Activated CD4-positive, alpha-beta memory T cell treated with anti-CD3 and anti-CD28 coated beads, Interleukin-2, amount 10 ng/mL, durations not matched to agents 7 days and 5 days (primary cell): Measurements from ENCODE around the gene FTCDNL1. TPM values are rescaled to one million over a fixed set of nuclear protein-coding genes. Genes with fewer than 3 reads are reported as not detected.

Source experiments
- CTCF ChIA-PET: fragments of 350-600 bp; sonication (Branson Sonifier 250); formaldehyde crosslinking; loops from one replicate; lab custom pipeline; 2021; ENCODE audit warnings: antibody characterized with exemption, inconsistent platforms; lab: Charles Lee
- POLR2A ChIA-PET: fragments of 350-600 bp; sonication (Branson Sonifier 250); formaldehyde crosslinking; loops from one replicate; lab custom pipeline; 2021; ENCODE audit warnings: antibody characterized with exemption; lab: Charles Lee
- DNase-seq: peaks from one replicate; pipeline ENCODE4 v3.0.0-alpha.2; 2020
- H3K27ac Mint-ChIP-seq: one replicate; pipeline ENCODE4 v1.8.0; 2021; ENCODE audit warnings: mild to moderate bottlenecking, mixed read lengths
- H3K27me3 Mint-ChIP-seq: one replicate; pipeline ENCODE4 v1.8.0; 2021; ENCODE audit warnings: mixed read lengths
- H3K36me3 Mint-ChIP-seq: one replicate; pipeline ENCODE4 v1.8.0; 2021; ENCODE audit warnings: low read depth, mixed read lengths
- H3K4me1 Mint-ChIP-seq: one replicate; pipeline ENCODE4 v1.8.0; 2021; ENCODE audit warnings: mixed read lengths
- H3K4me3 Mint-ChIP-seq: one replicate; pipeline ENCODE4 v1.8.0; 2021; ENCODE audit warnings: mild to moderate bottlenecking, mixed read lengths
- H3K9me3 Mint-ChIP-seq: one replicate; pipeline ENCODE4 v1.8.0; 2021; ENCODE audit warnings: mixed read lengths
- total RNA-seq, 2 experiments: library from RNA; stranded (reverse); gene quantifications; one replicate each; pipeline ENCODE4 v1.2.3, GENCODE V29; 2021

Gene FTCDNL1
- total RNA-seq, 2 experiments from 2014 or later: 0.86 to 1.3 TPM

- Mint-ChIP-seq H3K27ac (no peak overlapping the region), H3K36me3 (no peaks in the 10 kb centered on the region), H3K4me1 (no peaks in the 10 kb centered on the region), H3K4me3 (no peak overlapping the region), H3K9me3 (no peaks in the 10 kb centered on the region), H3K27me3 (no peaks in the 10 kb centered on the region)
- no peak for DNase-seq
- ChIA-PET POLR2A (no interaction called here), CTCF (interaction anchor here (2.5 kb wide), 1 partner anchor 59 kb away, joined by 6 read pairs; no protein-coding TSS in a partner anchor)
Observed at GRCh38 chr2:199798831-199799580, 52.0 kb downstream of the FTCDNL1 start.

GRCh38 chr2:199797431-199798403 is 53.3 kb downstream of the FTCDNL1 start:
- ChIA-PET CTCF (interaction anchor here (2.5 kb wide), 1 partner anchor 58 kb away, joined by 6 read pairs; no protein-coding TSS in a partner anchor), POLR2A (no interaction called here)
- Mint-ChIP-seq H3K4me3 (no peak overlapping the region), H3K27ac (no peak overlapping the region), H3K9me3 (no peaks in the 10 kb centered on the region), H3K4me1 (no peaks in the 10 kb centered on the region), H3K27me3 (no peaks in the 10 kb centered on the region), H3K36me3 (no peaks in the 10 kb centered on the region)
- no peak for DNase-seq

GRCh38 chr2:199792381-199792780 is 58.6 kb downstream of the FTCDNL1 start:
- Mint-ChIP-seq H3K27me3 (no peaks in the 10 kb centered on the region), H3K27ac (no peak overlapping the region), H3K4me3 (no peak overlapping the region), H3K9me3 (no peaks in the 10 kb centered on the region), H3K36me3 (no peaks in the 10 kb centered on the region), H3K4me1 (no peaks in the 10 kb centered on the region)
- CTCF ChIA-PET: no interaction called here
- POLR2A ChIA-PET: no interaction called here
- no peak for DNase-seq

GRCh38 chr2:199791326-199791725 is 59.7 kb downstream of the FTCDNL1 start:
- Mint-ChIP-seq H3K27ac (no peak overlapping the region), H3K4me1 (no peaks in the 10 kb centered on the region), H3K9me3 (no peaks in the 10 kb centered on the region), H3K36me3 (no peaks in the 10 kb centered on the region), H3K4me3 (no peak overlapping the region), H3K27me3 (no peaks in the 10 kb centered on the region)
- ChIA-PET POLR2A (no interaction called here), CTCF (no interaction called here)
- no peak for DNase-seq

- Mint-ChIP-seq H3K27me3 (no peaks in the 10 kb centered on the region), H3K36me3 (no peaks in the 10 kb centered on the region), H3K27ac (no peak overlapping the region), H3K9me3 (no peaks in the 10 kb centered on the region), H3K4me3 (no peak overlapping the region), H3K4me1 (no peaks in the 10 kb centered on the region)
- POLR2A ChIA-PET: no interaction called here
- CTCF ChIA-PET: no interaction called here
- no peak for DNase-seq
Observed at GRCh38 chr2:199784512-199784911, 66.5 kb downstream of the FTCDNL1 start.

- Mint-ChIP-seq H3K27me3 (no peaks in the 10 kb centered on the region), H3K4me3 (no peak overlapping the region), H3K27ac (no peak overlapping the region), H3K36me3 (no peaks in the 10 kb centered on the region), H3K9me3 (no peaks in the 10 kb centered on the region), H3K4me1 (no peaks in the 10 kb centered on the region)
- POLR2A ChIA-PET: no interaction called here
- CTCF ChIA-PET: no interaction called here
- DNase-seq: no peak
Observed at GRCh38 chr2:199779589-199779988, 71.4 kb downstream of the FTCDNL1 start.

GRCh38 chr2:199778655-199779054 is 72.3 kb downstream of the FTCDNL1 start:
- no peak overlapping the region for H3K4me3 Mint-ChIP-seq
- H3K9me3 Mint-ChIP-seq: no peaks in the 10 kb centered on the region

GRCh38 chr2:199777916-199778315 is 73.1 kb downstream of the FTCDNL1 start:
- Mint-ChIP-seq H3K4me3 (no peak overlapping the region), H3K27me3 (no peaks in the 10 kb centered on the region), H3K27ac (no peak overlapping the region), H3K4me1 (no peaks in the 10 kb centered on the region), H3K36me3 (no peaks in the 10 kb centered on the region), H3K9me3 (no peaks in the 10 kb centered on the region)
- no peak for DNase-seq
- ChIA-PET CTCF (no interaction called here), POLR2A (no interaction called here)

More at GRCh38 chr2:199778655-199779054, 72.3 kb downstream of the FTCDNL1 start:
- no peak for DNase-seq
- ChIA-PET POLR2A (no interaction called here), CTCF (no interaction called here)
- no peak overlapping the region for H3K27ac Mint-ChIP-seq
- H3K4me1 Mint-ChIP-seq: no peaks in the 10 kb centered on the region
- no peaks in the 10 kb centered on the region for H3K27me3 Mint-ChIP-seq
- no peaks in the 10 kb centered on the region for H3K36me3 Mint-ChIP-seq

GRCh38 chr2:199777315-199777714 is 73.7 kb downstream of the FTCDNL1 start:
- Mint-ChIP-seq H3K27me3 (no peaks in the 10 kb centered on the region), H3K27ac (no peak overlapping the region), H3K36me3 (no peaks in the 10 kb centered on the region), H3K9me3 (no peaks in the 10 kb centered on the region), H3K4me3 (no peak overlapping the region), H3K4me1 (no peaks in the 10 kb centered on the region)
- no peak for DNase-seq
- CTCF ChIA-PET: no interaction called here
- POLR2A ChIA-PET: no interaction called here

GRCh38 chr2:199775267-199775666 is 75.7 kb downstream of the FTCDNL1 start:
- Mint-ChIP-seq H3K9me3 (no peaks in the 10 kb centered on the region), H3K36me3 (no peaks in the 10 kb centered on the region), H3K4me3 (no peak overlapping the region), H3K27me3 (no peaks in the 10 kb centered on the region), H3K4me1 (no peaks in the 10 kb centered on the region), H3K27ac (no peak overlapping the region)
- POLR2A ChIA-PET: no interaction called here
- DNase-seq: no peak
- CTCF ChIA-PET: no interaction called here

- Mint-ChIP-seq H3K4me3 (no peak overlapping the region), H3K4me1 (no peaks in the 10 kb centered on the region), H3K9me3 (no peaks in the 10 kb centered on the region), H3K36me3 (no peaks in the 10 kb centered on the region), H3K27ac (no peak overlapping the region), H3K27me3 (no peaks in the 10 kb centered on the region)
- ChIA-PET CTCF (no interaction called here), POLR2A (no interaction called here)
- DNase-seq: no peak
Observed at GRCh38 chr2:199772035-199772976, 78.7 kb downstream of the FTCDNL1 start.

- no peak overlapping the region for H3K4me3 Mint-ChIP-seq
- CTCF ChIA-PET: no interaction called here
- POLR2A ChIA-PET: no interaction called here
- no peaks in the 10 kb centered on the region for H3K27me3 Mint-ChIP-seq
- no peaks in the 10 kb centered on the region for H3K9me3 Mint-ChIP-seq
- no peaks in the 10 kb centered on the region for H3K4me1 Mint-ChIP-seq
- no peak for DNase-seq
- H3K27ac Mint-ChIP-seq: no peak overlapping the region
- no peaks in the 10 kb centered on the region for H3K36me3 Mint-ChIP-seq
Observed at GRCh38 chr2:199770716-199771115, 80.3 kb downstream of the FTCDNL1 start.
